Breast epithelium (tissue), 4 donors: ENCODE results near the gene ARR3. TPM values are rescaled to one million over a fixed set of nuclear protein-coding genes. Genes with fewer than 3 reads are reported as not detected.

Experiments used
- DNase-seq, 2 donors: peaks; one replicate each; pipeline ENCODE4 v3.0.0-alpha.2; 2019; ENCODE audit warnings: low spot score in 2 of 2
- H3K27ac ChIP-seq, 2 donors: fragments of 200-600 bp; sonication (generic) in 1 of 2; one replicate each; pipeline ENCODE4 v1.5.1; 2016 to 2019; ENCODE audit warnings: mild to moderate bottlenecking in 1 of 2
- H3K27me3 ChIP-seq, 2 donors: fragments of 200-600 bp; sonication (generic) in 1 of 2; one replicate each; pipeline versions ENCODE4 v1.5.1 to v1.6.0; 2017 to 2019; ENCODE audit warnings: control low read depth in 1 of 2, mild to moderate bottlenecking in 1 of 2
- H3K36me3 ChIP-seq: fragments of 200-600 bp; one replicate; pipeline ENCODE4 v1.5.1; 2019
- H3K4me1 ChIP-seq, 2 donors: fragments of 200-600 bp; sonication (generic); one replicate each; pipeline ENCODE4 v1.5.1; 2016 to 2019; ENCODE audit warnings: control low read depth in 1 of 2
- H3K4me3 ChIP-seq, 3 donors: fragments of 200-600 bp; sonication (generic); 1 replicate in 2 of 3; 2 replicates in 1 of 3; pipeline ENCODE4 v1.5.1; 2016 to 2019; ENCODE audit warnings: mild to moderate bottlenecking in 3 of 3, moderate library complexity in 2 of 3
- H3K9me3 ChIP-seq, 2 donors: fragments of 200-600 bp; sonication (generic) in 1 of 2; one replicate each; pipeline ENCODE4 v1.5.1; 2016 to 2019; ENCODE audit warnings: control low read depth in 1 of 2
- CTCF ChIP-seq, 3 donors: fragments of 450-650 bp; IDR thresholded peaks; one replicate each; pipeline ENCODE4 v1.5.1; 2016 to 2017; ENCODE audit warnings: antibody characterized with exemption in 3 of 3, mild to moderate bottlenecking in 3 of 3, moderate library complexity in 3 of 3
- POLR2A ChIP-seq: fragments of 450-650 bp; IDR thresholded peaks from one replicate; pipeline ENCODE4 v1.6.1; 2016; ENCODE audit warnings: antibody characterized with exemption, mild to moderate bottlenecking, moderate library complexity
- POLR2AphosphoS5 ChIP-seq, 3 donors: sonication (generic); formaldehyde crosslinking; IDR thresholded peaks; one replicate each; pipeline ENCODE4 v1.6.1; 2017; ENCODE audit warnings: antibody characterized with exemption in 3 of 3
- intact Hi-C: fragments of 100-400 bp; cut with DNase I; formaldehyde crosslinking; loops from one replicate; pipeline ENCODE4 v1.15.1; 2023; ENCODE audit warnings: low total_unique reads
- total RNA-seq, 3 donors: library from RNA; depleted of rRNA; stranded (reverse); fragments of >200 nt; gene quantifications; one replicate each; pipeline ENCODE4 v1.1.0, GENCODE V29; 2016

ARR3 gene
- total RNA-seq, 3 donors from 2014 or later = not detected

- H3K27ac ChIP-seq = no peak overlapping the region
- TF ChIP-seq CTCF (IDR thresholded peaks at IDR 0.05) (no peak), POLR2AphosphoS5 (IDR thresholded peaks at IDR 0.05) (no peak), POLR2A (no peak)
These were observed 10.9 kb downstream of the ARR3 start for GRCh38 chrX:70279081-70279480.

GRCh38 chrX:70280573-70280972, 12.4 kb downstream of the ARR3 start:
- H3K27me3 ChIP-seq = peaks cover 0 to 68% of the 10 kb centered on the region in 2 donors
- no peak overlapping the region for H3K4me3 ChIP-seq
- no peaks in the 10 kb centered on the region for H3K9me3 ChIP-seq
- intact Hi-C loops = no loop called here
- DNase-seq = no peak
- TF ChIP-seq CTCF (IDR thresholded peaks at IDR 0.05) = no peak
- TF ChIP-seq POLR2A = no peak
- TF ChIP-seq POLR2AphosphoS5 (IDR thresholded peaks at IDR 0.05) = no peak
- no peak overlapping the region for H3K27ac ChIP-seq
- no peaks in the 10 kb centered on the region for H3K36me3 ChIP-seq
- H3K4me1 ChIP-seq = no peaks in the 10 kb centered on the region

More at GRCh38 chrX:70279081-70279480, 10.9 kb downstream of the ARR3 start:
- Histone ChIP-seq H3K36me3 (no peaks in the 10 kb centered on the region), H3K4me1 (no peaks in the 10 kb centered on the region), H3K27me3 (peaks cover 0 to 66% of the 10 kb centered on the region in 2 donors), H3K4me3 (no peak overlapping the region), H3K9me3 (no peaks in the 10 kb centered on the region)
- DNase-seq = no peak
- intact Hi-C loops = no loop called here

- intact Hi-C loops = no loop called here
- TF ChIP-seq POLR2A (no peak), CTCF (IDR thresholded peaks at IDR 0.05) (no peak), POLR2AphosphoS5 (IDR thresholded peaks at IDR 0.05) (no peak)
- Histone ChIP-seq H3K4me3 (no peak within 1 kb of the TSS), H3K9me3 (no peaks in the 10 kb centered on the region), H3K27me3 (peaks cover 0 to 65% of the 10 kb centered on the region in 2 donors), H3K27ac (no peak within 1 kb of the TSS), H3K36me3 (no peaks in the 10 kb centered on the region), H3K4me1 (no peaks in the 10 kb centered on the region)
- DNase-seq = no peak
These were observed 13.8 kb downstream of the ARR3 start, which contains the start of gene RAB41 for GRCh38 chrX:70281951-70282350. Gene RAB41 (plus strand): TSS chrX:70282172. CDS start chrX:70282218, 46 bp downstream.

GRCh38 chrX:70289168-70289792, 21.1 kb downstream of the ARR3 start:
- no peaks in the 10 kb centered on the region for H3K9me3 ChIP-seq
- intact Hi-C loops = loop anchor here (5.0 kb wide), 1 partner anchor 503 kb away; no protein-coding TSS in a partner anchor
- H3K4me1 ChIP-seq = peaks cover 0 to 4% of the 10 kb centered on the region in 2 donors
- TF ChIP-seq POLR2A = no peak
- TF ChIP-seq POLR2AphosphoS5 (IDR thresholded peaks at IDR 0.05) = no peak
- TF ChIP-seq CTCF (IDR thresholded peaks at IDR 0.05) = no peak
- H3K27me3 ChIP-seq = peaks cover 0 to 30% of the 10 kb centered on the region in 2 donors
- no peaks in the 10 kb centered on the region for H3K36me3 ChIP-seq
- DNase-seq = no peak
- H3K4me3 ChIP-seq = peak overlapping the region; percentile 52 to 69 (median 59)
- H3K27ac ChIP-seq = peak overlapping the region; percentile 65 to 67
